PC-3 (cell line): ENCODE measurements around the gene GRIK1.

ENCODE experiments used
- EZH2 ChIP-seq: fragments of 300-600 bp; sonication (generic); IDR thresholded peaks from one replicate; pipeline ENCODE4 v1.6.1; 2017; ENCODE audit warnings: antibody characterized with exemption, mild to moderate bottlenecking, low read length; ENCODE audit not compliant: unreplicated experiment
- EZH2phosphoT487 ChIP-seq: fragments of 300-600 bp; sonication (generic); IDR thresholded peaks from 2 replicates; pipeline ENCODE4 v1.6.1; 2018; ENCODE audit warnings: mild to moderate bottlenecking, antibody characterized with exemption, low read length, borderline replicate concordance
- TF ChIP-seq, protein P1 (sequence below): fragments of 300-600 bp; sonication (generic); conservative IDR thresholded peaks from 2 replicates; pipeline ENCODE4 v1.5.1; 2017; ENCODE audit warnings: antibody characterized with exemption, low read depth, mild to moderate bottlenecking, low read length

DNA sequence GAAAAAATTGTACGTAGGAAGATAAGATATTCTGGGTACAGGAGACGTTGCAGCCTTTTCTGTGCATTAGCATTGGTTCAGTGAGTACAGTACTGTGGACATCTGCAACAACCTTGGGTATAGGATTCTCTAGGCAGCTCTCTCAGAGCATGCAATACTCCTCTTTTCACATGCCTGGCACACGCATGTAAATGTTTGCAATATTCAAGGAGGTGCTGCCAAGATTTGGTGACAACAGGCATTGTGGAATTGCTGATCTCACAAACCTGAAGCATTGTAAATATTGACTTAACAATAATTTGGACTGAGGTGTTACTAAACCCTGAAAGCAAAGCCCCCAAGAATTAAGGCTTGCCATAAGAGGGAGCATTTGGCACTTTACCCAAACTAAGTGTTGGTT is 126.8 kb downstream of the GRIK1 start:
- TF ChIP-seq, protein P1, sequence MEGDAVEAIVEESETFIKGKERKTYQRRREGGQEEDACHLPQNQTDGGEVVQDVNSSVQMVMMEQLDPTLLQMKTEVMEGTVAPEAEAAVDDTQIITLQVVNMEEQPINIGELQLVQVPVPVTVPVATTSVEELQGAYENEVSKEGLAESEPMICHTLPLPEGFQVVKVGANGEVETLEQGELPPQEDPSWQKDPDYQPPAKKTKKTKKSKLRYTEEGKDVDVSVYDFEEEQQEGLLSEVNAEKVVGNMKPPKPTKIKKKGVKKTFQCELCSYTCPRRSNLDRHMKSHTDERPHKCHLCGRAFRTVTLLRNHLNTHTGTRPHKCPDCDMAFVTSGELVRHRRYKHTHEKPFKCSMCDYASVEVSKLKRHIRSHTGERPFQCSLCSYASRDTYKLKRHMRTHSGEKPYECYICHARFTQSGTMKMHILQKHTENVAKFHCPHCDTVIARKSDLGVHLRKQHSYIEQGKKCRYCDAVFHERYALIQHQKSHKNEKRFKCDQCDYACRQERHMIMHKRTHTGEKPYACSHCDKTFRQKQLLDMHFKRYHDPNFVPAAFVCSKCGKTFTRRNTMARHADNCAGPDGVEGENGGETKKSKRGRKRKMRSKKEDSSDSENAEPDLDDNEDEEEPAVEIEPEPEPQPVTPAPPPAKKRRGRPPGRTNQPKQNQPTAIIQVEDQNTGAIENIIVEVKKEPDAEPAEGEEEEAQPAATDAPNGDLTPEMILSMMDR: no peak
- TF ChIP-seq EZH2 (no peak), EZH2phosphoT487 (no peak)
